Activated CD8-positive, alpha-beta T cell treated with anti-CD3 and anti-CD28 coated beads, Interleukin-2, amount 10 ng/mL, durations not matched to agents 7 days and 5 days (primary cell): ENCODE results near the gene OR10AG1. TPM values are rescaled to one million over a fixed set of nuclear protein-coding genes. Genes with fewer than 3 reads are reported as not detected.

Source experiments
- ATAC-seq: fragments of 150-1000 bp; cut with Tn5 transposase; one replicate; pipeline ENCODE4 v1.10.0; 2021; ENCODE audit warnings: moderate library complexity
- CTCF ChIA-PET: fragments of 350-600 bp; sonication (Branson Sonifier 250); formaldehyde crosslinking; loops from one replicate; lab custom pipeline; 2021; ENCODE audit warnings: antibody characterized with exemption; lab: Charles Lee
- POLR2A ChIA-PET: fragments of 350-600 bp; sonication (Branson Sonifier 250); formaldehyde crosslinking; loops from one replicate; lab custom pipeline; 2021; ENCODE audit warnings: antibody characterized with exemption; lab: Charles Lee
- DNase-seq: peaks from one replicate; pipeline ENCODE4 v3.0.0-alpha.2; 2020
- H3K27ac Mint-ChIP-seq: one replicate; pipeline ENCODE4 v1.8.0; 2021; ENCODE audit warnings: mild to moderate bottlenecking, mixed read lengths
- H3K27me3 Mint-ChIP-seq: one replicate; pipeline ENCODE4 v1.8.0; 2021; ENCODE audit warnings: low read depth, mixed read lengths
- H3K36me3 Mint-ChIP-seq: one replicate; pipeline ENCODE4 v1.8.0; 2021; ENCODE audit warnings: low read depth, mixed read lengths
- H3K4me1 Mint-ChIP-seq: one replicate; pipeline ENCODE4 v1.8.0; 2021; ENCODE audit warnings: low read depth, mixed read lengths
- H3K4me3 Mint-ChIP-seq: one replicate; pipeline ENCODE4 v1.8.0; 2021; ENCODE audit warnings: mild to moderate bottlenecking, mixed read lengths
- H3K9me3 Mint-ChIP-seq: one replicate; pipeline ENCODE4 v1.8.0; 2022; ENCODE audit warnings: mixed read lengths; ENCODE audit not compliant: insufficient read depth
- total RNA-seq, 2 experiments: library from RNA; stranded (reverse); gene quantifications; one replicate each; pipeline ENCODE4 v1.2.3, GENCODE V29; 2021

Gene OR10AG1, protein sequence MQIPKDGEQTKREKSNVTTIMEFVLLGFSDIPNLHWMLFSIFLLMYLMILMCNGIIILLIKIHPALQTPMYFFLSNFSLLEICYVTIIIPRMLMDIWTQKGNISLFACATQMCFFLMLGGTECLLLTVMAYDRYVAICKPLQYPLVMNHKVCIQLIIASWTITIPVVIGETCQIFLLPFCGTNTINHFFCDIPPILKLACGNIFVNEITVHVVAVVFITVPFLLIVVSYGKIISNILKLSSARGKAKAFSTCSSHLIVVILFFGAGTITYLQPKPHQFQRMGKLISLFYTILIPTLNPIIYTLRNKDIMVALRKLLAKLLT
- total RNA-seq: not detected

DNA sequence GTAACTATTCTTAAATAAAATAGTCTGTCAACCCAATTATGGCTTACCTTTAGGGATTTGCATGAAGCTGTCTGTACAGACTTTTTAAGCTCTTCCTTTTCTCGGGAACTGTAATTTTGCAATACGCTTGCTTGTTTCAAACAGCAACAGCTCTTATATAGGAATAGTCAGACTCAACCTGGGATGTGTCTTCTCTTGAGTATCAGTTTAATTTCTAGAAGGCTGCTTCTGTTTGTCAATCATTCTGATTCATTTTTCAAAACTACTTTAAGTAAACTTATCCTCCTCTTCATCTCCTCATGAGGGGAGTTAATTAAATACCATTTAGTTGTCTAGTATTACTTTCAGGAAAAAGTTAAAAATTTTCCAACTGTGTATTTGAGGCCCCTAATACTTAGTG is at the start of gene OR10AG1:
Gene OR10AG1 (minus strand): TSS at position 101 of the 400 bp plus-strand sequence. CDS start 38 bp downstream, at position 63.
- DNase-seq: no peak
- Mint-ChIP-seq H3K36me3 (no peaks in the 10 kb centered on the region), H3K27ac (no peak within 1 kb of the TSS), H3K9me3 (peaks cover 11% of the 10 kb centered on the region), H3K4me1 (no peaks in the 10 kb centered on the region), H3K27me3 (no peaks in the 10 kb centered on the region), H3K4me3 (no peak within 1 kb of the TSS)
- no peak for ATAC-seq
- CTCF ChIA-PET: no interaction called here
- POLR2A ChIA-PET: no interaction called here

DNA sequence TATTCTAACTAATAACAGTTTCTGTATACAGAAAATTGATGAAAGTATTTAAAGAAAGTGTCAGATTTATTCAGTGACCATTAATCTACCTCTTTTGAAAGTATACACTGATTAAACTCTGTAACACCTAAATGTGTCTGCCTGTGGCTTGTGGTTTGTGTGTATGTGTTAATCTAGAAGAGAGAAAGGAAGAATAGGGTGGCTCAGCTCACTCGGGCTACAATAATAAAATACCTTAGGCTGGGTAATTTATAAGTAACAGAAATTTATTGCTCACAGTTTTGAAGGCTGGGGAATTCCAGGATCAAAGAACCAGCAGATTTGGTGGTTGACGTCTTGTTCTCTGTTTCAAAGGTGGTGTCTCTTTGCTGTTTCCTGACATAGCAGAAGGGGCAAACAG is 44.1 kb upstream of the OR10AG1 start:
- Mint-ChIP-seq H3K36me3 (no peaks in the 10 kb centered on the region), H3K4me1 (no peaks in the 10 kb centered on the region), H3K9me3 (peaks cover 31% of the 10 kb centered on the region), H3K4me3 (no peak overlapping the region), H3K27me3 (no peaks in the 10 kb centered on the region), H3K27ac (no peak overlapping the region)
- ATAC-seq (no peak), DNase-seq (no peak)
- ChIA-PET CTCF (no interaction called here), POLR2A (no interaction called here)

DNA sequence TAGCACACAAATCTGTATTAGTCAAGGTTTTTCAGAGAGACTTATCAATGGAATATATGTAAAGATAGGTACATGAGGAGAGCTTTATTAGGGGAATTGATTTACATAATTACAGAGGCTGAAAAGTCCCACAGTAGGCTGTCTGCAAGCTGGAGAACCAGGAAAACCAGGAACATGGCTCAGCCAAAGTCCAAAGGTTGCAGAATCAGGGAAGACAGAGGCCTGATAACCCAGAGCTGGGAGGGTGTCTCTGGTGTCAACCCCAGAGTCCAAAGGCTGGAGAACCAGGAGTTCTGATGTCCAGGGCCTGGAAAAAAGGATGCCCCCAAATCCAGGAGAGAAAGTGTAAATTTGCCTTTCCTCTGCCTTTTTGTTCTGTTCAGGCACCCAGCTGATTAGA is 41.0 kb upstream of the OR10AG1 start:
- no peak for DNase-seq
- no peaks in the 10 kb centered on the region for H3K4me1 Mint-ChIP-seq
- ChIA-PET POLR2A (no interaction called here), CTCF (no interaction called here)
- peaks cover 19% of the 10 kb centered on the region for H3K9me3 Mint-ChIP-seq
- H3K4me3 Mint-ChIP-seq: no peak overlapping the region
- H3K27me3 Mint-ChIP-seq: no peaks in the 10 kb centered on the region
- no peak for ATAC-seq
- H3K27ac Mint-ChIP-seq: no peak overlapping the region
- H3K36me3 Mint-ChIP-seq: no peaks in the 10 kb centered on the region

DNA sequence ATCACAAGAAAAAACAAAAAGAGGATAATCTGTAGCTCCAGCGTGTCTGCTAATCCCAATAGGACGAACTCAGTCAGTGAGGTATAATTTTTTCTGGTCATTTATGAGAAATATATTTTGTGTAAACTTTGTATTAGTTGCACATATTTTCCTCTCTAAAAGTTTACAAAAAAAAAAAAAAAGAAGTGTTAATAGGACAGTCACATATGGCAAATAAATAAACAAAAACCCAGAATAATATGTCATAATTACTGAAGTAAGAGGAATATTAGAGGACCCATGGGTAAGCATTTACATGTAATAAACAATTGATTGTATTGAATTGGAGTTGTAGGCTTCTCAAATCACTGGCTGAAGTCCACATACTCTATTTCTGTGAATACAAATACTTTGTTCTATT is 24.8 kb upstream of the OR10AG1 start, which contains the start of gene OR5F1:
Gene OR5F1 (minus strand): TSS at position 101 of the 400 bp plus-strand sequence. CDS start 0 bp downstream, at position 101.
- no peaks in the 10 kb centered on the region for H3K27me3 Mint-ChIP-seq
- ChIA-PET POLR2A (no interaction called here), CTCF (no interaction called here)
- H3K9me3 Mint-ChIP-seq: peaks cover 6% of the 10 kb centered on the region
- H3K4me1 Mint-ChIP-seq: no peaks in the 10 kb centered on the region
- ATAC-seq (no peak), DNase-seq (no peak)
- no peak within 1 kb of the TSS for H3K27ac Mint-ChIP-seq
- no peak within 1 kb of the TSS for H3K4me3 Mint-ChIP-seq
- H3K36me3 Mint-ChIP-seq: no peaks in the 10 kb centered on the region

DNA sequence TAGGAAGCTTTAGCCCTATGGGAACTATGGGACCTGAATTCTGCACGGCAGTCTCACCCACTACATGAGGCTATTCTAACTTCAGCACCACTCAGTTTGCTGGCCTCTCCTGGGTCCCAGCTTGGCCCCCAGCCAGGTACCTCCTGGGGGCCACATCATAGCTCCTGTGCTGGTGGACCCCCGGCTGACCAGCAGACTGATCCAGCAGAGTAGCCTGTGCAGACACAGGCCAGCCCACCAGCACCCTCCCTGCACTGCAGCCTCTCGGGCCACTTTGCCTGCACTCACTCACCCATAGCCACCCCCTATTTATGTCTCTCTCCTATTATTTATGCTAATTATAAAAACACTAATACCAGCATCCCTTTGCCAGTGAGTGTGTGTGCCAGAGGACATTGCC is 1.2 kb upstream of the OR10AG1 start:
- H3K9me3 Mint-ChIP-seq: peaks cover 11% of the 10 kb centered on the region
- H3K4me1 Mint-ChIP-seq: no peaks in the 10 kb centered on the region
- H3K27ac Mint-ChIP-seq: no peak overlapping the region
- ATAC-seq (no peak), DNase-seq (no peak)
- no peaks in the 10 kb centered on the region for H3K36me3 Mint-ChIP-seq
- no peak overlapping the region for H3K4me3 Mint-ChIP-seq
- CTCF ChIA-PET: no interaction called here
- H3K27me3 Mint-ChIP-seq: no peaks in the 10 kb centered on the region
- POLR2A ChIA-PET: no interaction called here

DNA sequence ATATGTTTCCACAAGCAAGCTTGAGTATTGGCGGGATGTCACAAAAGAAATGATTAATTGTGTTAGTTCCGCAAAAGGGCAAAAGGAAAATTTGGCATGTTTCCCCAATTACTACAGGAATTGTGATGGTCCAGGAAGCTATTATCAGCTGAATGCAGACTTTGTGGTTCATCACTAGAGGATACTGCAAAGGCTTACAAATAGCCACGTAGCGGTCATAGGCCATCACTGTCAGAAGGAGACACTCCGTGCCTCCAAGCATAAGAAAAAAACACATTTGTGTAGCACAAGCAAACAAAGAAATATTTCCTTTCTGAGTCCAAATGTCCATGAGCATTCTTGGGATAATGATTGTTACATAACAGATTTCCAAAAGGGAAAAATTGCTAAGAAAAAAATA is 1.8 kb downstream of the OR10AG1 start:
- CTCF ChIA-PET: no interaction called here
- Mint-ChIP-seq H3K27ac (no peak overlapping the region), H3K4me3 (no peak overlapping the region), H3K4me1 (no peaks in the 10 kb centered on the region), H3K9me3 (peaks cover 22% of the 10 kb centered on the region), H3K27me3 (no peaks in the 10 kb centered on the region), H3K36me3 (no peaks in the 10 kb centered on the region)
- ATAC-seq (no peak), DNase-seq (no peak)
- POLR2A ChIA-PET: no interaction called here

DNA sequence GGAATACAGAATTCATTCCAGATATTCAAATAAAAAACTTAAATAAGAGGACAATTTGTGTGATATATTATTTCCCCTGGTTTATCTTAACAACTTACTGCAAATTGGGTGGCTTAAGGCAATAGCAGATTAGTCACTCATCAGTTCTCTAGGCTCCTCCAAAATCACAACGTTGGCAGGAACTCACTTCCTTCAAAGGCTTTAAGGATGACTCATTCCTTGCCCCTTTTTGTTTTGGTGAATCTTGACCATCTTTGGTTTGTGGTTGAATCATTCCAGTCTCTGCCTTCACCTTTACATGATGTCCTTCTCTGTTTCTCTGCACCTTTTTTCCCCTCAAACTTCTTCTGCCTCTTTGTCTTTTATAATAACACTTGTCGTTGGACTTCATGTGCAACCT is 3.4 kb downstream of the OR10AG1 start:
- CTCF ChIA-PET: no interaction called here
- H3K27ac Mint-ChIP-seq: no peak overlapping the region
- H3K27me3 Mint-ChIP-seq: no peaks in the 10 kb centered on the region

DNA sequence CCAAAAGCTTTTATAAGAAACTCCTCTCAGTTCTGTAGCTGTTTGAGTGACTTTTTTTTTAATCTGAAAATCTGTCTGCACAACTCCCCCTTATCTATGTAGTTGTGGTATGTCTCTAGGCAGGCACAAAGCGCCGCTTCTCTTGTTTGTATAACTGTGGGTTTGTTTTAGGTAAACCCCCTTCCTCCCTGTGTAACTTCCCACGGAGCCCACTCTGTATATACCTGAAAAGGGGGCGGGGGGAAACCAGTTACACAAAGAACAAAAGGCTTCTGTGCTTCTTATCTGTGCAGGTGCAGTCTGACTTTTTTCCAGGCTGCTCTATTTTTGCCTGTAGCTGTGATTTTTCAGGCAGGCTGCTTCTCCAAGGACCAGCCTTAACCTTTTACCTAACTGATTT is 13.2 kb downstream of the OR10AG1 start:
- ChIA-PET CTCF (no interaction called here), POLR2A (no interaction called here)
- Mint-ChIP-seq H3K9me3 (peaks cover 10% of the 10 kb centered on the region), H3K27ac (no peak overlapping the region), H3K36me3 (no peaks in the 10 kb centered on the region), H3K4me3 (no peak overlapping the region), H3K27me3 (no peaks in the 10 kb centered on the region), H3K4me1 (no peaks in the 10 kb centered on the region)
- ATAC-seq (no peak), DNase-seq (no peak)

More for the DNA sequence above, 3.4 kb downstream of the OR10AG1 start:
- Mint-ChIP-seq H3K4me1 (no peaks in the 10 kb centered on the region), H3K9me3 (peaks cover 26% of the 10 kb centered on the region), H3K36me3 (no peaks in the 10 kb centered on the region), H3K4me3 (no peak overlapping the region)
- ATAC-seq (no peak), DNase-seq (no peak)
- POLR2A ChIA-PET: no interaction called here

DNA sequence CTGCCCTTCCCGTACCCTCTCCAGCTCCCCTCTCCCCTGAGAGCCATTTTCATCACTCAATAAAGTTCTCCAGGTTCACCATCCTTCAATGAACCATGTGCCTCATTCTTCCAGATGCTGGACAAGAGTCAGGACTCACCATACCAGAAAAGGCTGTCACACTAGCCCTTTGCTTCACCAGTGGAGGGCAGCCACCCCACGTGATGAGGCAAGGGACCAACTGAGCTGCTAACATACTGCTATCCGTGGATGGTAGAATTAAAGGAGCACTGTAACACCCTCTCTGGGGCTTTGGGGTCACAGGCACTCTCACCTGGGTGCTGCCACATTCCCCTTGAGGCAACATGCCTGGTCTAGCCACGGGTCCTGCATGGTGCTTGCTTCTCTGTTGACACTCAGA is 20.4 kb downstream of the OR10AG1 start:
- ATAC-seq (no peak), DNase-seq (no peak)
- Mint-ChIP-seq H3K4me3 (no peak overlapping the region), H3K36me3 (no peaks in the 10 kb centered on the region), H3K27ac (no peak overlapping the region), H3K9me3 (peaks cover 9% of the 10 kb centered on the region), H3K27me3 (no peaks in the 10 kb centered on the region), H3K4me1 (no peaks in the 10 kb centered on the region)
- ChIA-PET POLR2A (no interaction called here), CTCF (no interaction called here)

DNA sequence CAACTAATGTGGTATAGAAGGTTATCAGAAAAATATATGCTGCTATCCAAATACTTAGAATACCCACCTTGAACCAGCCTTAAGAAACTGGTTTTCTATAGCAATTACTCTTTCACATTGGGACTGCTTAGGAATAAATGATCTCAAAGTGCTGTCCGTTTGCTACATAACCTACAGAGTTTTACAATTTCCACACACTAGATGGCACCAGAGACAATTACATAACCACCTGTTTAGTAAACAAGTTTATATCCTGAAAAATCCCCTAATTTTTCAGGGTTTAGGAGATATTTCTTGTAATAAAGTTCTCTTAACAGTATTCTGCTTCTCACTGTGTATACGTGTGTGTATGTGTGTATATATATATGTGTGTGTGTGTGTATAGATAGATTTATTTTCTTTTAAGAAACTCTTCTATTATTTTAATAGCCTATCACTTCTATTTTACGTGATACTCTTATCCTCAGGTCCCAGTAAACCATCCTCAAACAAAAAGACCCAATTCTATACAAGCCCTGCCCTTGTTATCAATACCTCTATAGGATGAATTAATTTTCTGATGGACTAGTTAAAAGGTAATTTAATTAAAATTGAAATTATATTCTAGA is 26.9 kb downstream of the OR10AG1 start:
- no peaks in the 10 kb centered on the region for H3K27me3 Mint-ChIP-seq
- no peak overlapping the region for H3K4me3 Mint-ChIP-seq
- no peak overlapping the region for H3K27ac Mint-ChIP-seq
- H3K4me1 Mint-ChIP-seq: no peaks in the 10 kb centered on the region
- no peak for ATAC-seq
- POLR2A ChIA-PET: no interaction called here
- no peaks in the 10 kb centered on the region for H3K36me3 Mint-ChIP-seq
- H3K9me3 Mint-ChIP-seq: no peaks in the 10 kb centered on the region
- CTCF ChIA-PET: no interaction called here
- no peak for DNase-seq

DNA sequence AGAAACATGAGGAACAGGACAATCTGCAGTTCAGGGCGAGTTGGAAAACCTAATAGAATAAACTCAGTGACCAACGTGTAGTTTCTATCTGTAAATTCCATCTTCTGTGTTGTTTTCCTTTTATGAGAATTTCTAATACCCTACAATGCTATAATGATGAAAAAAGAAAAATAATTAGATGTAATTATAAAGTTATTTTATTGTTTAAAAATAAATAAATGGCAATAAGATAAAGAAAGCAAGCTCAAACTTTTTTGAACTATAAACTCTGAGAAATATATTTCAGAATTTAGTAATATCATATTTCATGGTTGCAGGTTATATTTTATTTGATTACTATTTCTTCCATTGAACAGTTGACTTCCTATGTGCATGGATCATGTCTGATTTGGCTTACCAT is 33.4 kb downstream of the OR10AG1 start, which contains the start of gene OR5I1:
Gene OR5I1 (minus strand): TSS at position 101 of the 400 bp plus-strand sequence. CDS start 0 bp downstream, at position 101.
- Mint-ChIP-seq H3K4me1 (no peaks in the 10 kb centered on the region), H3K36me3 (no peaks in the 10 kb centered on the region)

DNA sequence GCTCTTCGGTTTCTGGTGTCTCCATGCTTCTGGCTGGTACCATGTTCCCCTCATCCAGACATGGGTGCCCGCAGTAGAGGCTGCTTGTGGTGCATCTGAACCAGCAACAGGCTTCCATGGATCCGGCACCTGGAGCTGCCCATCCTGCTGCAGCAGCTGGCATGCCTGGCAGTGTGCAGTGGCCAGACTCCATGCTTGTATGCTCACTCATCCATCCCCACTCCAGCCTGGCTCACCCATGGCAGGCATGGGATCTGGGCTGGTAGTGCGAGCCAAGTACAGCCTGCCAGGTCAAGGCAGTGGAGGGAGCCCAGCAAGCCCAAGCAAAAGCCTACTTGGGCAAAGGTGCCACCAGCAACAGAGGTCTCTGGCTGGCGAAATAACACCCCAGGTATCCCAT is 49.2 kb downstream of the OR10AG1 start:
- Mint-ChIP-seq H3K27ac (no peak overlapping the region), H3K4me3 (no peak overlapping the region), H3K36me3 (no peaks in the 10 kb centered on the region), H3K4me1 (no peaks in the 10 kb centered on the region), H3K27me3 (no peaks in the 10 kb centered on the region), H3K9me3 (peaks cover 6% of the 10 kb centered on the region)
- ChIA-PET CTCF (no interaction called here), POLR2A (no interaction called here)
- ATAC-seq (no peak), DNase-seq (no peak)

More for the DNA sequence above, 33.4 kb downstream of the OR10AG1 start, which contains the start of gene OR5I1:
- ChIA-PET CTCF (no interaction called here), POLR2A (no interaction called here)
- ATAC-seq (no peak), DNase-seq (no peak)
- Mint-ChIP-seq H3K9me3 (peaks cover 6% of the 10 kb centered on the region), H3K4me3 (no peak within 1 kb of the TSS), H3K27me3 (no peaks in the 10 kb centered on the region), H3K27ac (no peak within 1 kb of the TSS)
